Measurements from ENCODE around the gene TMEM225. TPM values are rescaled to one million over a fixed set of nuclear protein-coding genes. Genes with fewer than 3 reads are reported as not detected.
"Not testable (repeated sequence)": the region's sequence is repeated elsewhere in the genome, so short reads cannot be mapped to it uniquely, and the experiment has no call there.

The TMEM225 gene
- total and polyA plus RNA-seq, 2 experiments from 2014 or later: not detected

DNA sequence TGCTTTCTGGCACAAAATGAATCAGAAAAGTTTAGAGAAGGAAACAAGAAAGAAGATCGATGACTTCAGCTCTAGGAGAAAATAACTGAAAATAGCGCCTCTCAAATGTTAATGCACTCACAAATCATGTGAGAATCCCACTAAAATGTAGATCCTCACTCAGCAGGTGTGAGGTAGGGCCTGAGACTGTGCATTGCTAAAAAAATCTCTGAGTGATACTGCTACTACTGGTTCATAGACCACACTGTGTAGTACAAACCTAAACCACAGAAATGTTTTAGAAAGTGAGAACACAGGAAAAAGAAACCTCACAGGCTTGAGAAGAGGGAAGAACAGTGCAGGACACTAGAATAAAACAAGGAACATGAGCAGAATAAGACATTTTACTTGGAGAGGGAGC lies 18.5 kb upstream of the TMEM225 start:
- Histone ChIP-seq H3K4me3 (no peak overlapping the region), H3K9me3 (ENCODE audit: low read depth) (no peaks in the 10 kb centered on the region), H3K27me3 (no peaks in the 10 kb centered on the region), H3K4me1 (ENCODE audit: low read depth) (no peaks in the 10 kb centered on the region), H3K36me3 (no peaks in the 10 kb centered on the region), H3K27ac (no peak overlapping the region)
- TF ChIP-seq, protein P1, sequence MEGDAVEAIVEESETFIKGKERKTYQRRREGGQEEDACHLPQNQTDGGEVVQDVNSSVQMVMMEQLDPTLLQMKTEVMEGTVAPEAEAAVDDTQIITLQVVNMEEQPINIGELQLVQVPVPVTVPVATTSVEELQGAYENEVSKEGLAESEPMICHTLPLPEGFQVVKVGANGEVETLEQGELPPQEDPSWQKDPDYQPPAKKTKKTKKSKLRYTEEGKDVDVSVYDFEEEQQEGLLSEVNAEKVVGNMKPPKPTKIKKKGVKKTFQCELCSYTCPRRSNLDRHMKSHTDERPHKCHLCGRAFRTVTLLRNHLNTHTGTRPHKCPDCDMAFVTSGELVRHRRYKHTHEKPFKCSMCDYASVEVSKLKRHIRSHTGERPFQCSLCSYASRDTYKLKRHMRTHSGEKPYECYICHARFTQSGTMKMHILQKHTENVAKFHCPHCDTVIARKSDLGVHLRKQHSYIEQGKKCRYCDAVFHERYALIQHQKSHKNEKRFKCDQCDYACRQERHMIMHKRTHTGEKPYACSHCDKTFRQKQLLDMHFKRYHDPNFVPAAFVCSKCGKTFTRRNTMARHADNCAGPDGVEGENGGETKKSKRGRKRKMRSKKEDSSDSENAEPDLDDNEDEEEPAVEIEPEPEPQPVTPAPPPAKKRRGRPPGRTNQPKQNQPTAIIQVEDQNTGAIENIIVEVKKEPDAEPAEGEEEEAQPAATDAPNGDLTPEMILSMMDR (IDR thresholded peaks at IDR 0.05; ENCODE audit: low read depth, low read length): no peak
- DNase-seq (ENCODE audit: low read depth in 1 of 2, low spot score in 1 of 2): no peak

DNA sequence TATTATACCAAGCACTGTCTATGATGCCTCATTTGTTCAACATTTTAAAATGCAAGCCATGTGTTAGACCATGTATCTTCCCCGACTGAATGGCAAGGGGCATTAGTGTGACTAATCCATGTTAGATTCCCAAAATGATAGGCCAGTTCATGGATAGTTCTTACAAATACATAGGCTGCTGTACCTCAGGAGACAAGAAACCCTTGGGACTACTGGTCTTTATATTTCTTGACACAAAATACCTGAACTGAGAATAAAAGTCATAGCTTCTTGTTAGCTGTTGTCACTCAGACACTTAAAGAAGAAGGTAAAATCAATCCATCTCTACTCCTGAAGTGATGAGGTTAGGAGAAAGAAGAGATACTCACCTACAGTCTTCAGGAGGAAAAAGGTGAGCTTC lies 16.4 kb upstream of the TMEM225 start, which contains the start of gene OR8D4:
Gene OR8D4 (plus strand): TSS at position 301 of the 400 bp plus-strand sequence. CDS start 4,265 bp downstream, outside the sequence.
- Histone ChIP-seq H3K27me3 (no peaks in the 10 kb centered on the region), H3K4me3 (no peak within 1 kb of the TSS), H3K36me3 (no peaks in the 10 kb centered on the region), H3K4me1 (ENCODE audit: low read depth) (no peaks in the 10 kb centered on the region), H3K9me3 (ENCODE audit: low read depth) (no peaks in the 10 kb centered on the region), H3K27ac (no peak within 1 kb of the TSS)
- DNase-seq (ENCODE audit: low read depth in 1 of 2, low spot score in 1 of 2): no peak
- TF ChIP-seq, protein P1 (IDR thresholded peaks at IDR 0.05; ENCODE audit: low read depth, low read length): no peak

DNA sequence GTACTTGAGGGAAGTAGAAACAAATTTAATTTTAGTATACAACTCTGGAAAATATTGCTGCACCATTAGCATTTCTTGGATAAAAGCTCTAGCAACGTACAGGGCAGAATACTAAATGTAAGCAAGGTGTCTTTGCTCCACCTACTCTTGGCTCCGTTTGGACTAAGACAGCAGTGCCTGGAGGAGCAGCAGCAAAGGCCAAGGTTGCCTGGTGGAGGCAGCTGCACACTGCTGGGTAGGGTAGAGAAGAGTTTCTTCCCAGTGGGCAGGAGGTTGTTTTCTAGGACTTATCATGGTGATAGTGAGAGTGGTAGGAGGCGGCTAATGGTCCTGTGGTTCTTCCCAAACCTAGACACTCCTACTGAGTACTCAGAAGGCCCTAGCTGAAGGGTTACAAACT lies 14.3 kb upstream of the TMEM225 start:
- DNase-seq (ENCODE audit: low read depth in 1 of 2, low spot score in 1 of 2): no peak

DNA sequence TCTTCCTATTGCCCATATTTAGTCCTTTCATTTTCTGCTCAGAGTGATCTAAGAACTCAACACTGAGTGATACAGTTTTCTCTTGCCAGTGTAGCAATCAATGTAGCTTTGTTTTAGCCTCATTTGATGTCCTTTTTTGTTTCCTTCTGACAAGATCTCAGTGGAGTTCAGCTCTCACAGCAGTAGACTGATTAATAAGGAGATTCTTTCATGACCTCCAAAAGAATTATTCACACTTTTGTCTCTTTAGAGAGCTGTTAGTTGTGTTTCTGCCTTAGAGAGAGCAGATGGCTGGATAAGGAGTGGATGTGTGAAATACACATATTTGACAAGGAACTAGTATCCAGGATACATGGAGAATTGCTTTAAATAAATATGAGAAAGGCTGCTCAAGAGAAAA lies 6.6 kb upstream of the TMEM225 start:
- no peaks in the 10 kb centered on the region for H3K9me3 ChIP-seq (ENCODE audit: low read depth)

More for the DNA sequence above, 14.3 kb upstream of the TMEM225 start:
- no peak overlapping the region for H3K27ac ChIP-seq
- H3K9me3 ChIP-seq (ENCODE audit: low read depth): no peaks in the 10 kb centered on the region
- TF ChIP-seq, protein P1 (IDR thresholded peaks at IDR 0.05; ENCODE audit: low read depth, low read length): no peak
- no peaks in the 10 kb centered on the region for H3K27me3 ChIP-seq
- no peak overlapping the region for H3K4me3 ChIP-seq
- no peaks in the 10 kb centered on the region for H3K36me3 ChIP-seq
- H3K4me1 ChIP-seq (ENCODE audit: low read depth): no peaks in the 10 kb centered on the region

DNA sequence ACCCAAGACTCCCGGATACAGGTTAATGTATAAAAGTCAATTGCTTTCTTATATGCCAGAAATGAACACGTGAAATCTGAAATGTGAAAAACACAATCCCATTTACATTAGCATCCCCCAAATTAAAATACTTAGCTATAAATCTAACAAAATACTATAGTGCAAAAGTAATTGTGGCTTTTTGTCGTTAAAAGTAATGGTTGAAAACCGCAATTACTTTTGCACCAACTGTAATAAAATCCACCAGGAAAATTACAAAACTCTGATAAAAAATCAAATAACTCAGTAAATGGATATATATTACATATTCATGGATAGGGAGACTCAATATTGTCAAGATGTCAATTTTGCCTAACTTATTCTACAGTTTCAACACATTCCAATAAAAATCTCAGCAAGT lies 4.6 kb downstream of the TMEM225 start:
- Histone ChIP-seq H3K27ac (no peak overlapping the region), H3K27me3 (no peaks in the 10 kb centered on the region), H3K36me3 (no peaks in the 10 kb centered on the region), H3K4me1 (ENCODE audit: low read depth) (no peaks in the 10 kb centered on the region), H3K4me3 (no peak overlapping the region), H3K9me3 (ENCODE audit: low read depth) (no peaks in the 10 kb centered on the region)
- DNase-seq (ENCODE audit: low read depth in 1 of 2, low spot score in 1 of 2): no peak
- TF ChIP-seq, protein P1 (IDR thresholded peaks at IDR 0.05; ENCODE audit: low read depth, low read length): no peak

More for the DNA sequence above, 6.6 kb upstream of the TMEM225 start:
- H3K36me3 ChIP-seq: no peaks in the 10 kb centered on the region
- no peak overlapping the region for H3K27ac ChIP-seq
- no peaks in the 10 kb centered on the region for H3K27me3 ChIP-seq
- H3K4me3 ChIP-seq: no peak overlapping the region
- no peaks in the 10 kb centered on the region for H3K4me1 ChIP-seq (ENCODE audit: low read depth)
- TF ChIP-seq, protein P1 (IDR thresholded peaks at IDR 0.05; ENCODE audit: low read depth, low read length): no peak
- DNase-seq (ENCODE audit: low read depth in 1 of 2, low spot score in 1 of 2): no peak

DNA sequence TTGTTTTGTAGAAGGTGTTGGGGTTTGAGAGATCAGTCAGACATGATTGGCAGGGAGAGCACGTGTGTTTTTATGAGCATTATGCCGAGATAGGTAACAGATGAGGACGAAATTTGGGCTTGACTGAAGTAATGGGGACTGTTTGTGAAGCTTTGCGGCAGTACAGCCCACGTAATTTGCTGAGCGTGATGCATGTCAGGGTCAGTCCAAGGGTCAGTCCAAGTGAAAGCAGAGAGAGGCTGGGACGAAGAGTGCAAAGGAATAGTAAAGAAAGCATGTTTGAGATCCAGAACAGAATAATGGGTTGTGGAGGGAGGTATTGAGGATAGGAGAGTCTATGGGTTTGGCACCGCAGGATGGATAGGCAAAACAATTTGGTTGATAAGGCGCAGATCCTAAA lies 17.7 kb downstream of the TMEM225 start:
- not testable (repeated sequence) for H3K4me3 ChIP-seq; DNase-seq (ENCODE audit: low read depth in 1 of 2, low spot score in 1 of 2); H3K4me1 ChIP-seq (ENCODE audit: low read depth); H3K9me3 ChIP-seq (ENCODE audit: low read depth); H3K36me3 ChIP-seq; H3K27ac ChIP-seq; H3K27me3 ChIP-seq

DNA sequence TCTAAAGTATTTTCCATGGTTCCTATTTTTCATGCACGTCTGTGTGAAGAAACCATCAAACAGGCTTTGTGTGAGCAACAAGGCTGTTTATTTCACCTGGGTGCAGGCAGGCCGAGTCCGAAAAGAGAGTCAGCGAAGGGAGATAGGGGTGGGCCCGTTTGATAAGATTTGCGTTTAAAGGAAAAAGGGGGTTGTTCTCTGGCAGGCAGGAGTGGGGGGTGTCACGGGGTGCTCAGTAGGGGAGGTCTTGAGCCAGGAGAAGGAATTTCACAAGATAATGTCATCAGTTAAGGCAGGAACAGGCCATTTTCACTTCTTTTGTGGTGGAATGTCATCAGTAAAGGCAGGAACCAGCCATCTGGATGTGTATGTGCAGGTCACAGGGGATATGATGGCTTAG lies 20.2 kb downstream of the TMEM225 start:
- H3K4me3 ChIP-seq; H3K4me1 ChIP-seq (ENCODE audit: low read depth); H3K9me3 ChIP-seq (ENCODE audit: low read depth); DNase-seq (ENCODE audit: low read depth in 1 of 2, low spot score in 1 of 2); H3K36me3 ChIP-seq; H3K27ac ChIP-seq; H3K27me3 ChIP-seq: not testable (repeated sequence)
